OCI-LY7 (cell line): ENCODE data around the gene MIS18A. TPM values are rescaled to one million over a fixed set of nuclear protein-coding genes. Genes with fewer than 3 reads are reported as not detected.

Source experiments
- BruUV-seq: library from RNA; stranded (reverse); fragments of 400-500 nt; replicated peaks from 2 replicates; lab custom pipeline; 2021; lab: Mats Ljungman, UMichigan
- CTCF ChIA-PET: fragments of 300-600 bp; sonication (Branson Sonifier 250); formaldehyde crosslinking; loops from one replicate; lab custom pipeline; 2022; ENCODE audit warnings: antibody characterized with exemption; ENCODE audit not compliant: unreplicated experiment; lab: Charles Lee
- POLR2A ChIA-PET: fragments of 300-600 bp; sonication (Branson Sonifier 250); formaldehyde crosslinking; loops from one replicate; lab custom pipeline; 2022; ENCODE audit warnings: antibody characterized with exemption; lab: Charles Lee
- DNase-seq: peaks from one replicate; pipeline ENCODE4 v3.0.0-alpha.2; 2015; ENCODE audit warnings: low spot score
- H2AFZ ChIP-seq: fragments of 200-600 bp; sonication (generic), shearing (Covaris generic); 2 replicates; pipeline ENCODE4 v1.6.1; 2014; ENCODE audit warnings: mild to moderate bottlenecking, antibody characterized with exemption, low read length, moderate library complexity
- H3K27ac ChIP-seq: fragments of 200-600 bp; sonication (generic); 2 replicates; pipeline ENCODE4 v1.5.1; 2014; ENCODE audit warnings: mixed run types, low read depth, mild to moderate bottlenecking, moderate library complexity, low read length, inconsistent platforms; ENCODE audit not compliant: poor library complexity, severe bottlenecking
- H3K36me3 ChIP-seq: fragments of 200-600 bp; sonication (generic); 2 replicates; pipeline ENCODE4 v1.6.1; 2014; ENCODE audit warnings: mild to moderate bottlenecking, antibody characterized with exemption, low read length, moderate library complexity, mixed read lengths; ENCODE audit not compliant: insufficient read depth
- H3K4me1 ChIP-seq: fragments of 200-600 bp; sonication (generic); 2 replicates; pipeline ENCODE4 v1.5.1; 2014; ENCODE audit warnings: mild to moderate bottlenecking, low read length; ENCODE audit not compliant: insufficient read depth, poor library complexity, severe bottlenecking
- H3K4me2 ChIP-seq: fragments of 200-600 bp; sonication (generic); 2 replicates; pipeline ENCODE4 v1.6.1; 2014; ENCODE audit warnings: mild to moderate bottlenecking, low read length
- H3K4me3 ChIP-seq: fragments of 200-600 bp; sonication (generic); 2 replicates; pipeline ENCODE4 v1.5.1; 2014; ENCODE audit warnings: mild to moderate bottlenecking, low read depth, low read length; ENCODE audit not compliant: poor library complexity, severe bottlenecking
- H3K79me2 ChIP-seq: fragments of 200-600 bp; sonication (generic); 2 replicates; pipeline ENCODE4 v1.6.1; 2016; ENCODE audit warnings: low read depth, mild to moderate bottlenecking, low read length, moderate library complexity, mixed read lengths; ENCODE audit not compliant: insufficient read depth
- H3K9me2 ChIP-seq: fragments of 200-600 bp; sonication (generic); 2 replicates; pipeline ENCODE4 v1.6.1; 2016; ENCODE audit warnings: mild to moderate bottlenecking, low read length, mixed read lengths; ENCODE audit not compliant: insufficient read depth
- H3K9me3 ChIP-seq: fragments of 200-600 bp; sonication (generic); 2 replicates; pipeline ENCODE4 v1.6.1; 2014; ENCODE audit warnings: mild to moderate bottlenecking, mixed run types, low read length, mixed read lengths
- H4K20me1 ChIP-seq: fragments of 200-600 bp; sonication (generic); 2 replicates; pipeline ENCODE4 v1.6.1; 2014; ENCODE audit warnings: mild to moderate bottlenecking, antibody characterized with exemption, low read length, moderate library complexity, mixed read lengths; ENCODE audit not compliant: insufficient read depth
- CTCF ChIP-seq: fragments of 200-600 bp; sonication (generic); conservative IDR thresholded peaks from 2 replicates; pipeline ENCODE4 v1.5.1; 2014; ENCODE audit warnings: mild to moderate bottlenecking, antibody characterized with exemption, low read length, moderate library complexity, mixed read lengths
- EZH2phosphoT487 ChIP-seq: fragments of 200-600 bp; sonication (generic); IDR thresholded peaks from 2 replicates; pipeline ENCODE4 v1.6.1; 2018; ENCODE audit warnings: low read depth, borderline replicate concordance, mild to moderate bottlenecking, mixed run types, antibody characterized with exemption, low read length, moderate library complexity, mixed read lengths
- intact Hi-C: fragments of 100-400 bp; cut with micrococcal nuclease; formaldehyde crosslinking; loops from one replicate; pipeline ENCODE4 v1.10.0; 2022; ENCODE audit not compliant: unreplicated experiment
- total RNA-seq, 2 experiments: library from RNA; depleted of rRNA in 1 of 2; stranded (reverse); fragments of >200 nt in 1 of 2; shearing (Covaris generic) in 1 of 2; gene quantifications; 2 replicates each; pipeline ENCODE4 v1.2.3, GENCODE V29; 2014 to 2022

MIS18A gene
- total RNA-seq, 2 experiments from 2014 or later: 25.2 to 53.0 TPM

- H3K27ac ChIP-seq: no peak overlapping the region
- TF ChIP-seq CTCF: no peak
- no peak for TF ChIP-seq EZH2phosphoT487
- H2AFZ ChIP-seq: no peak overlapping the region
- H3K9me2 ChIP-seq: no peaks in the 10 kb centered on the region
- ChIA-PET CTCF (no interaction called here), POLR2A (interaction anchor here (0.6 kb wide), 2 partner anchors 99 to 828 kb away, joined by 3 to 7 read pairs; no protein-coding TSS in a partner anchor)
- H3K9me3 ChIP-seq: no peaks in the 10 kb centered on the region
- intact Hi-C loops: no loop called here
- H3K4me1 ChIP-seq: no peaks in the 10 kb centered on the region
- no peak overlapping the region for H3K4me3 ChIP-seq
- no peaks in the 10 kb centered on the region for H3K79me2 ChIP-seq
- no peak overlapping the region for H3K4me2 ChIP-seq
- no peaks in the 10 kb centered on the region for H4K20me1 ChIP-seq
- no peak for DNase-seq
- H3K36me3 ChIP-seq: peaks cover 31% of the 10 kb centered on the region; the same call in 1 of the 2 replicates
- no TSS peak for BruUV-seq
These were observed 23.7 kb upstream of the MIS18A start for GRCh38 chr21:32302560-32302959.

GRCh38 chr21:32301596-32301995, 22.7 kb upstream of the MIS18A start:
- no peak overlapping the region for H3K4me3 ChIP-seq
- H3K4me2 ChIP-seq: no peak overlapping the region
- ChIA-PET POLR2A (no interaction called here), CTCF (no interaction called here)
- H3K27ac ChIP-seq: no peak overlapping the region
- no peaks in the 10 kb centered on the region for H4K20me1 ChIP-seq
- no peaks in the 10 kb centered on the region for H3K79me2 ChIP-seq
- H3K9me3 ChIP-seq: no peaks in the 10 kb centered on the region
- BruUV-seq: no TSS peak
- H3K4me1 ChIP-seq: no peaks in the 10 kb centered on the region
- intact Hi-C loops: no loop called here
- no peaks in the 10 kb centered on the region for H3K9me2 ChIP-seq
- peaks cover 25% of the 10 kb centered on the region; the same call in 1 of the 2 replicates for H3K36me3 ChIP-seq
- no peak for TF ChIP-seq EZH2phosphoT487
- TF ChIP-seq CTCF: no peak
- DNase-seq: no peak
- H2AFZ ChIP-seq: no peak overlapping the region

- intact Hi-C loops: no loop called here
- Histone ChIP-seq H3K9me2 (no peaks in the 10 kb centered on the region), H3K36me3 (peaks cover 20% of the 10 kb centered on the region; the same call in 1 of the 2 replicates), H3K4me2 (no peak overlapping the region), H3K27ac (no peak overlapping the region), H3K79me2 (no peaks in the 10 kb centered on the region), H3K4me1 (no peaks in the 10 kb centered on the region), H3K9me3 (no peaks in the 10 kb centered on the region), H4K20me1 (no peaks in the 10 kb centered on the region), H3K4me3 (no peak overlapping the region), H2AFZ (no peak overlapping the region)
- ChIA-PET POLR2A (no interaction called here), CTCF (no interaction called here)
- no TSS peak for BruUV-seq
- TF ChIP-seq CTCF (no peak), EZH2phosphoT487 (no peak)
- no peak for DNase-seq
These were observed 21.4 kb upstream of the MIS18A start for GRCh38 chr21:32300117-32300681.
